ENCODE data around the gene GHRHR. TPM values are rescaled to one million over a fixed set of nuclear protein-coding genes. Genes with fewer than 3 reads are reported as not detected.

GHRHR gene
- not detected in 5 replicates for total RNA-seq (2022; extraction: Qiagen RNA extraction)

GRCh38 chr7:30963842-30964241 is at the start of gene GHRHR:
Gene GHRHR (plus strand): TSS chr7:30963953. CDS start chr7:30964069, 116 bp downstream.

Other genes with a start within 250 kb of the GHRHR start
- not detected in 5 replicates for gene INMT, start 211.8 kb upstream of the GHRHR start, total RNA-seq (2022; extraction: Qiagen RNA extraction)
- gene MINDY4, start 192.5 kb upstream of the GHRHR start, total RNA-seq (2022; extraction: Qiagen RNA extraction): 2.8 to 3.1 TPM (median 2.9 TPM) in 5 replicates
- 0.36 to 0.55 TPM (median 0.42 TPM) in 5 replicates for gene AQP1, start 52.1 kb upstream of the GHRHR start, total RNA-seq (2022; extraction: Qiagen RNA extraction)
- gene ADCYAP1R1, start 88.4 kb downstream of the GHRHR start, total RNA-seq (2022; extraction: Qiagen RNA extraction): 0.06 to 0.09 TPM (median 0.06 TPM) in 4 of 5 replicates, not detected in the other

Data from A549 treated with CORT108297 at 1 μM for 4 hours (cell line).